Heart right ventricle (tissue), 16 donors: Measurements from ENCODE around the gene ZDHHC4. TPM values are rescaled to one million over a fixed set of nuclear protein-coding genes. Genes with fewer than 3 reads are reported as not detected.
A peak's percentile ranks its signal among the peaks of the same experiment; 100 is the strongest.
"Not testable (repeated sequence)": the region's sequence is repeated elsewhere in the genome, so short reads cannot be mapped to it uniquely, and the experiment has no call there.

Experiments
- ATAC-seq, 8 donors: fragments of 200-7000 bp; cut with Tn5 transposase; one replicate each; pipeline ENCODE4 v1.9.1; 2020; ENCODE audit warnings: mild to moderate bottlenecking in 8 of 8, moderate library complexity in 8 of 8, moderate number of reproducible peaks in 1 of 8
- DNase-seq, 2 donors: peaks; one replicate each; pipeline ENCODE4 v3.0.0-alpha.2; 2020
- H3K27ac ChIP-seq, 10 donors: fragments of 200-600 bp; sonication (generic) in 2 of 10; one replicate each; pipeline versions ENCODE4 v1.5.0 to v1.8.0; 2020 to 2022; ENCODE audit warnings: mild to moderate bottlenecking in 3 of 10
- H3K27me3 ChIP-seq, 7 donors: fragments of 200-600 bp; one replicate each; pipeline ENCODE4 v1.8.0; 2021 to 2022; ENCODE audit warnings: mild to moderate bottlenecking in 2 of 7
- H3K36me3 ChIP-seq, 9 donors: fragments of 200-600 bp; sonication (generic) in 1 of 9; one replicate each; pipeline versions ENCODE4 v1.5.0 to v1.8.0; 2020 to 2022; ENCODE audit warnings: mild to moderate bottlenecking in 2 of 9
- H3K4me1 ChIP-seq, 9 donors: fragments of 200-600 bp; sonication (generic) in 1 of 9; one replicate each; pipeline versions ENCODE4 v1.5.0 to v1.8.0; 2020 to 2022; ENCODE audit warnings: mild to moderate bottlenecking in 4 of 9
- H3K4me3 ChIP-seq, 10 donors: fragments of 200-600 bp; sonication (generic) in 2 of 10; one replicate each; pipeline versions ENCODE4 v1.5.0 to v1.8.0; 2020 to 2022; ENCODE audit warnings: mild to moderate bottlenecking in 7 of 10, moderate library complexity in 2 of 10
- H3K9me3 ChIP-seq, 11 donors: fragments of 200-600 bp in 10 of 11; sonication (generic) in 2 of 11; one replicate each; pipeline versions ENCODE4 v1.5.0 to v1.8.0; 2013 to 2022; ENCODE audit warnings: mild to moderate bottlenecking in 2 of 11, control low read depth in 1 of 11, moderate library complexity in 1 of 11
- WGBS, 2 donors: extraction: QIAGEN DNeasy Blood & Tissue Kit; methylation state at CpG; one replicate each; pipeline ENCODE4 v1.1.7; 2013; ENCODE audit warnings: inconsistent platforms in 1 of 2; 5-methylcytosine and 5-hydroxymethylcytosine counted together
- intact Hi-C, 10 donors: fragments of 100-400 bp; cut with DNase I; formaldehyde crosslinking; loops; one replicate each; pipeline versions ENCODE4 v1.11.1 to v1.14.2; 2022
- polyA plus RNA-seq, 2 donors: library from polyadenylated mRNA; stranded (reverse); fragments of 200-250 nt; gene quantifications; one replicate each; pipeline ENCODE4 v1.2.3, GENCODE V29; 2013
- total RNA-seq, 10 donors: library from RNA; stranded (reverse); fragmentation: NEBNext Ultra II Directional in 3 of 10; extraction: Animal tissue kit (Norgen Biotek cat#: 25700) in 3 of 10; gene quantifications; one replicate each; pipeline versions ENCODE4 v1.2.1 to v1.2.4, GENCODE V29; 2021 to 2023
- TF ChIP-seq, protein P1 (sequence below), 9 donors: fragments of 200-600 bp; sonication (generic) in 2 of 9; IDR thresholded peaks; one replicate each; pipeline versions ENCODE4 v1.5.0 to v1.8.0; 2021 to 2022; ENCODE audit warnings: antibody characterized with exemption in 9 of 9, mild to moderate bottlenecking in 5 of 9, moderate library complexity in 1 of 9
- donor health status: Arrhythmogenic right ventricular cardiomyopathy.
- donor health status: ischemic (EF 13 %, LVEDD 7.1; RV severe dilation, severe dysfunction).
- donor health status: healthy with polysubstance abuse.
- donor health status: DM: no; HTN: yes; CAD: no.
- donor health status: DM: no; HTN: no; CAD: no.
- donor health status: ischemic (EF 25% LVEDD 6.9; RV normal size, moderate dysfunction).
- donor health status: ischemic (EF 25% LVEDD 5.7; RV mildly dilated, moderate dysfunction).
- donor health status: healthy.
- donor health status: DM: yes; HTN: yes; CAD: no.
- donor health status: Ischemic cardiomyopathy.
- donor health status: ischemic (EF 35%, LVEDD 5.7; RV mildly dilated, moderate dysfunction).
- donor health status: nonischemic (EF 11% LVEDD 7.7; RV severe dilation, severe dysfunction).
- donor health status: DM: yes; HTN: yes; CAD: no.
- donor health status: PGD.
- donor health status: ischemic (EF 29% LVEDD 5.4; RV normal size, mild dysfunction).
- donor health status: nonischemic (EF 23%, LVEDD 6.1; RV moderate dilation, normal function).

The ZDHHC4 gene
- total and polyA plus RNA-seq, 12 donors = 25.5 to 54.2 (median 43.3) TPM

GRCh38 chr7:6630007-6630849 lies 53.0 kb downstream of the ZDHHC4 start:
- no peaks in the 10 kb centered on the region for H3K4me1 ChIP-seq
- DNase-seq = no peak
- WGBS, 2 donors = 70 to 75% methylated on average over 11 of the region's 11 CpGs
- no peaks in the 10 kb centered on the region for H3K27me3 ChIP-seq
- H3K9me3 ChIP-seq = no peaks in the 10 kb centered on the region
- H3K36me3 ChIP-seq = peaks cover 0 to 5% (median 0%) of the 10 kb centered on the region in 9 donors
- intact Hi-C loops = no loop called here
- ATAC-seq = no peak
- no peak overlapping the region for H3K4me3 ChIP-seq
- TF ChIP-seq, protein P1, sequence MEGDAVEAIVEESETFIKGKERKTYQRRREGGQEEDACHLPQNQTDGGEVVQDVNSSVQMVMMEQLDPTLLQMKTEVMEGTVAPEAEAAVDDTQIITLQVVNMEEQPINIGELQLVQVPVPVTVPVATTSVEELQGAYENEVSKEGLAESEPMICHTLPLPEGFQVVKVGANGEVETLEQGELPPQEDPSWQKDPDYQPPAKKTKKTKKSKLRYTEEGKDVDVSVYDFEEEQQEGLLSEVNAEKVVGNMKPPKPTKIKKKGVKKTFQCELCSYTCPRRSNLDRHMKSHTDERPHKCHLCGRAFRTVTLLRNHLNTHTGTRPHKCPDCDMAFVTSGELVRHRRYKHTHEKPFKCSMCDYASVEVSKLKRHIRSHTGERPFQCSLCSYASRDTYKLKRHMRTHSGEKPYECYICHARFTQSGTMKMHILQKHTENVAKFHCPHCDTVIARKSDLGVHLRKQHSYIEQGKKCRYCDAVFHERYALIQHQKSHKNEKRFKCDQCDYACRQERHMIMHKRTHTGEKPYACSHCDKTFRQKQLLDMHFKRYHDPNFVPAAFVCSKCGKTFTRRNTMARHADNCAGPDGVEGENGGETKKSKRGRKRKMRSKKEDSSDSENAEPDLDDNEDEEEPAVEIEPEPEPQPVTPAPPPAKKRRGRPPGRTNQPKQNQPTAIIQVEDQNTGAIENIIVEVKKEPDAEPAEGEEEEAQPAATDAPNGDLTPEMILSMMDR (IDR thresholded peaks at IDR 0.05) = no peak
- no peak overlapping the region for H3K27ac ChIP-seq

- no peaks in the 10 kb centered on the region for H3K9me3 ChIP-seq
- 74 to 85% methylated on average over 7 of the region's 7 CpGs for WGBS, 2 donors
- intact Hi-C loops = no loop called here
Observed at GRCh38 chr7:6631605-6632004, 54.4 kb downstream of the ZDHHC4 start.

GRCh38 chr7:6634021-6634420 lies 56.8 kb downstream of the ZDHHC4 start:
- ATAC-seq = no peak
- intact Hi-C loops = no loop called here
- Histone ChIP-seq H3K9me3 (no peaks in the 10 kb centered on the region), H3K27me3 (no peaks in the 10 kb centered on the region), H3K4me1 (peaks cover 4 to 22% (median 20%) of the 10 kb centered on the region in 9 donors), H3K27ac (no peak overlapping the region), H3K4me3 (no peak overlapping the region), H3K36me3 (peaks cover 0 to 1% (median 0%) of the 10 kb centered on the region in 9 donors)
- DNase-seq = no peak
- TF ChIP-seq, protein P1 (IDR thresholded peaks at IDR 0.05) = no peak
- WGBS, 2 donors = 77% methylated on average over 7 to 8 of the region's 8 CpGs

More at GRCh38 chr7:6631605-6632004, 54.4 kb downstream of the ZDHHC4 start:
- Histone ChIP-seq H3K27ac (no peak overlapping the region), H3K36me3 (no peaks in the 10 kb centered on the region), H3K4me1 (peaks cover 0 to 6% (median 4%) of the 10 kb centered on the region in 9 donors), H3K27me3 (no peaks in the 10 kb centered on the region), H3K4me3 (no peak overlapping the region)
- DNase-seq (no peak), ATAC-seq (no peak)
- TF ChIP-seq, protein P1 (IDR thresholded peaks at IDR 0.05) = no peak

GRCh38 chr7:6634971-6635370 lies 57.7 kb downstream of the ZDHHC4 start:
- not testable (repeated sequence) for DNase-seq, ATAC-seq, H3K9me3 ChIP-seq, H3K27me3 ChIP-seq, H3K4me3 ChIP-seq
- Histone ChIP-seq H3K36me3 (peaks cover 0 to 11% (median 0%) of the 10 kb centered on the region in 9 donors), H3K27ac (peak overlapping the region in 1 of 10 donors; percentile 79), H3K4me1 (peaks cover 4 to 31% (median 21%) of the 10 kb centered on the region in 9 donors)
- intact Hi-C loops = loop anchor here in 1 of 10 donors (5.0 kb wide), 1 partner anchor 72 kb away; the partner anchor contains the start of gene ZNF12
- WGBS, 2 donors = 90 to 92% methylated on average over 5 of the region's 5 CpGs
